Measurements from ENCODE around the gene SALL4.

- TF ChIP-seq, protein P1, sequence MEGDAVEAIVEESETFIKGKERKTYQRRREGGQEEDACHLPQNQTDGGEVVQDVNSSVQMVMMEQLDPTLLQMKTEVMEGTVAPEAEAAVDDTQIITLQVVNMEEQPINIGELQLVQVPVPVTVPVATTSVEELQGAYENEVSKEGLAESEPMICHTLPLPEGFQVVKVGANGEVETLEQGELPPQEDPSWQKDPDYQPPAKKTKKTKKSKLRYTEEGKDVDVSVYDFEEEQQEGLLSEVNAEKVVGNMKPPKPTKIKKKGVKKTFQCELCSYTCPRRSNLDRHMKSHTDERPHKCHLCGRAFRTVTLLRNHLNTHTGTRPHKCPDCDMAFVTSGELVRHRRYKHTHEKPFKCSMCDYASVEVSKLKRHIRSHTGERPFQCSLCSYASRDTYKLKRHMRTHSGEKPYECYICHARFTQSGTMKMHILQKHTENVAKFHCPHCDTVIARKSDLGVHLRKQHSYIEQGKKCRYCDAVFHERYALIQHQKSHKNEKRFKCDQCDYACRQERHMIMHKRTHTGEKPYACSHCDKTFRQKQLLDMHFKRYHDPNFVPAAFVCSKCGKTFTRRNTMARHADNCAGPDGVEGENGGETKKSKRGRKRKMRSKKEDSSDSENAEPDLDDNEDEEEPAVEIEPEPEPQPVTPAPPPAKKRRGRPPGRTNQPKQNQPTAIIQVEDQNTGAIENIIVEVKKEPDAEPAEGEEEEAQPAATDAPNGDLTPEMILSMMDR (IDR thresholded peaks at IDR 0.05; ENCODE audit: low read depth, low read length, missing input control): no peak
- TF ChIP-seq TAF1 (conservative IDR thresholded peaks at IDR 0.05) (no peak), REST (IDR thresholded peaks at IDR 0.05) (no peak), RAD21 (IDR thresholded peaks at IDR 0.05) (no peak), HNF4A (conservative IDR thresholded peaks at IDR 0.05) (no peak), MAX (IDR thresholded peaks at IDR 0.05) (no peak), FOXA1 (IDR thresholded peaks at IDR 0.05) (no peak)
- TF ChIP-seq, protein P2, sequence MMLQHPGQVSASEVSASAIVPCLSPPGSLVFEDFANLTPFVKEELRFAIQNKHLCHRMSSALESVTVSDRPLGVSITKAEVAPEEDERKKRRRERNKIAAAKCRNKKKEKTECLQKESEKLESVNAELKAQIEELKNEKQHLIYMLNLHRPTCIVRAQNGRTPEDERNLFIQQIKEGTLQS (IDR thresholded peaks at IDR 0.05): no peak
Measured at GRCh38 chr20:51831866-51832265, 29.5 kb upstream of the SALL4 start.
